Ovary (tissue), 9 donors: ENCODE data around the gene FEM1C. TPM values are rescaled to one million over a fixed set of nuclear protein-coding genes. Genes with fewer than 3 reads are reported as not detected.

Experiments
- DNase-seq, 5 donors: peaks; one replicate each; pipeline ENCODE4 v3.0.0-alpha.2; 2019 to 2020
- H3K27ac ChIP-seq, 2 donors: fragments of 200-600 bp; one replicate each; pipeline versions ENCODE4 v1.5.1 to v1.8.0; 2019 to 2022
- H3K27me3 ChIP-seq: fragments of 200-600 bp; one replicate; pipeline ENCODE4 v1.8.0; 2022
- H3K36me3 ChIP-seq: fragments of 200-600 bp; sonication (generic); one replicate; pipeline ENCODE4 v1.5.1; 2019
- H3K4me1 ChIP-seq: one replicate; pipeline ENCODE4 v1.8.1; 2013; ENCODE audit warnings: mild to moderate bottlenecking, moderate library complexity; ENCODE audit not compliant: insufficient read depth
- H3K4me3 ChIP-seq: fragments of 200-600 bp; sonication (generic); one replicate; pipeline ENCODE4 v1.5.1; 2017
- H3K9me3 ChIP-seq, 2 donors: fragments of 200-600 bp in 1 of 2; sonication (generic) in 1 of 2; one replicate each; pipeline versions ENCODE4 v1.5.1 to v1.8.1; 2013 to 2019; ENCODE audit warnings: mild to moderate bottlenecking in 1 of 2, moderate library complexity in 1 of 2
- EP300 ChIP-seq: sonication (generic); formaldehyde crosslinking; IDR thresholded peaks from one replicate; pipeline ENCODE4 v1.6.1; 2017; ENCODE audit warnings: antibody characterized with exemption
- POLR2A ChIP-seq: fragments of 450-650 bp; IDR thresholded peaks from one replicate; pipeline ENCODE4 v1.6.1; 2017; ENCODE audit warnings: antibody characterized with exemption, mild to moderate bottlenecking, moderate library complexity
- WGBS, 3 donors: extraction: QIAGEN DNeasy Blood & Tissue Kit in 1 of 3; methylation state at CpG; one replicate each; pipeline versions ENCODE4 v1.1.5 to v1.1.7; 2013 to 2017; 5-methylcytosine and 5-hydroxymethylcytosine counted together
- intact Hi-C, 4 donors: fragments of 100-400 bp; cut with DNase I; formaldehyde crosslinking; loops; one replicate each; pipeline versions ENCODE4 v1.11.0 to v1.15.1; 2022 to 2023
- polyA plus RNA-seq, 2 donors: library from polyadenylated mRNA; stranded (reverse); fragments of 200-250 nt in 1 of 2; fragments of 350-450 nt in 1 of 2; fragmentation: Illumina TruSeq in 1 of 2; extraction: RNeasy Lipid Tissue Mini Kit (QIAGEN cat#74804) in 1 of 2; gene quantifications; one replicate each; pipeline ENCODE4 v1.2.3, GENCODE V29; 2013 to 2014
- total RNA-seq, 7 donors: library from RNA; depleted of rRNA in 2 of 7; stranded (reverse); fragments of >200 nt in 2 of 7; fragmentation: NEBNext Ultra II Directional in 3 of 7; extraction: Animal tissue kit (Norgen Biotek cat#: 25700) in 3 of 7; gene quantifications; one replicate each; pipeline versions ENCODE4 v1.1.0 to v1.2.4, GENCODE V29; 2016 to 2023
- TF ChIP-seq, protein P1 (sequence below), 3 donors: fragments of 450-650 bp in 2 of 3; fragments of 200-600 bp in 1 of 3; IDR thresholded peaks; one replicate each; pipeline versions ENCODE4 v1.5.1 to v1.8.0; 2016 to 2022; ENCODE audit warnings: antibody characterized with exemption in 3 of 3, mild to moderate bottlenecking in 1 of 3
- donor health status: DM: no; HTN: no; CAD: no; lungs with moderate emphysema.
- donor health status: DM: no; HTN: no; CAD: no.
- donor health status: Bipolar disorder and iron deficiency.
- donor health status: DM: yes; HTN: yes; CAD: no.
- donor health status: DM: no; HTN: no; CAD: no.
- donor health status: DM: yes; HTN: yes; CAD: no.

Gene FEM1C
- total and polyA plus RNA-seq, 9 donors: 6.5 to 16.6 (median 14.5) TPM

DNA sequence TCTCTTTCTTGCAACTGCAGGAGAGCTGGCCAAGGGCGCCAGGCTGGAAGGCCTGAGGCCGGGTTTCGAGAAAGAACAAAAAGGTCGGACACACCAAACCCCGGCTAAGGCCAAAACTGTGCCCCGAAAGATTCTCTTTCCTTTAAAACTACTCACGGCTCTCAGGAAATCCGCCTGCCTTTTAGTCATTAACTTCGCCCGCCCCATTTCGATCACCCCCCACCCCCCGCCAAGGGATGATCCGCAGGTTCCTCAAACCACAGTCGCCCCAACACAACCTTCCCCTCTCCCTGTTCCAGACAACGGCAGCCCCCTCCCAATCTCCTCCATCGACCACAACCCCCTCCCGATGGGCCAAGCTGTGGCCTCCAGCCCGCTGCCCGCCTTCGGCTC is 536 bp downstream of the FEM1C start:
- H3K27me3 ChIP-seq: no peaks in the 10 kb centered on the region
- no peaks in the 10 kb centered on the region for H3K36me3 ChIP-seq
- TF ChIP-seq EP300 (no peak), POLR2A (no peak)
- TF ChIP-seq, protein P1, sequence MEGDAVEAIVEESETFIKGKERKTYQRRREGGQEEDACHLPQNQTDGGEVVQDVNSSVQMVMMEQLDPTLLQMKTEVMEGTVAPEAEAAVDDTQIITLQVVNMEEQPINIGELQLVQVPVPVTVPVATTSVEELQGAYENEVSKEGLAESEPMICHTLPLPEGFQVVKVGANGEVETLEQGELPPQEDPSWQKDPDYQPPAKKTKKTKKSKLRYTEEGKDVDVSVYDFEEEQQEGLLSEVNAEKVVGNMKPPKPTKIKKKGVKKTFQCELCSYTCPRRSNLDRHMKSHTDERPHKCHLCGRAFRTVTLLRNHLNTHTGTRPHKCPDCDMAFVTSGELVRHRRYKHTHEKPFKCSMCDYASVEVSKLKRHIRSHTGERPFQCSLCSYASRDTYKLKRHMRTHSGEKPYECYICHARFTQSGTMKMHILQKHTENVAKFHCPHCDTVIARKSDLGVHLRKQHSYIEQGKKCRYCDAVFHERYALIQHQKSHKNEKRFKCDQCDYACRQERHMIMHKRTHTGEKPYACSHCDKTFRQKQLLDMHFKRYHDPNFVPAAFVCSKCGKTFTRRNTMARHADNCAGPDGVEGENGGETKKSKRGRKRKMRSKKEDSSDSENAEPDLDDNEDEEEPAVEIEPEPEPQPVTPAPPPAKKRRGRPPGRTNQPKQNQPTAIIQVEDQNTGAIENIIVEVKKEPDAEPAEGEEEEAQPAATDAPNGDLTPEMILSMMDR (IDR thresholded peaks at IDR 0.05): no peak
- peak in 2 of 5 donors; percentile 39 to 64 for DNase-seq
- 0 to 1% (median 0%) methylated on average over 20 of the region's 20 CpGs for WGBS, 3 donors
- peak overlapping the region; percentile 73 to 100 for H3K27ac ChIP-seq
- H3K4me3 ChIP-seq: peak overlapping the region; percentile 90
- H3K9me3 ChIP-seq: no peaks in the 10 kb centered on the region
- intact Hi-C loops: no loop called here
- H3K4me1 ChIP-seq: peaks cover 6% of the 10 kb centered on the region

- H3K27me3 ChIP-seq: no peaks in the 10 kb centered on the region
- H3K9me3 ChIP-seq: no peaks in the 10 kb centered on the region
- peak overlapping the region; percentile 90 for H3K4me3 ChIP-seq
- DNase-seq: peak in 1 of 5 donors; percentile 46
- intact Hi-C loops: no loop called here
- H3K36me3 ChIP-seq: no peaks in the 10 kb centered on the region
- H3K27ac ChIP-seq: peak overlapping the region; percentile 73 to 100
- TF ChIP-seq, protein P1 (IDR thresholded peaks at IDR 0.05): no peak
- TF ChIP-seq POLR2A (no peak), EP300 (no peak)
- 1 to 3% (median 1%) methylated on average over 15 of the region's 15 CpGs for WGBS, 3 donors
- H3K4me1 ChIP-seq: peaks cover 6% of the 10 kb centered on the region
Observed at GRCh38 chr5:115543365-115544042, 1.1 kb downstream of the FEM1C start.

DNA sequence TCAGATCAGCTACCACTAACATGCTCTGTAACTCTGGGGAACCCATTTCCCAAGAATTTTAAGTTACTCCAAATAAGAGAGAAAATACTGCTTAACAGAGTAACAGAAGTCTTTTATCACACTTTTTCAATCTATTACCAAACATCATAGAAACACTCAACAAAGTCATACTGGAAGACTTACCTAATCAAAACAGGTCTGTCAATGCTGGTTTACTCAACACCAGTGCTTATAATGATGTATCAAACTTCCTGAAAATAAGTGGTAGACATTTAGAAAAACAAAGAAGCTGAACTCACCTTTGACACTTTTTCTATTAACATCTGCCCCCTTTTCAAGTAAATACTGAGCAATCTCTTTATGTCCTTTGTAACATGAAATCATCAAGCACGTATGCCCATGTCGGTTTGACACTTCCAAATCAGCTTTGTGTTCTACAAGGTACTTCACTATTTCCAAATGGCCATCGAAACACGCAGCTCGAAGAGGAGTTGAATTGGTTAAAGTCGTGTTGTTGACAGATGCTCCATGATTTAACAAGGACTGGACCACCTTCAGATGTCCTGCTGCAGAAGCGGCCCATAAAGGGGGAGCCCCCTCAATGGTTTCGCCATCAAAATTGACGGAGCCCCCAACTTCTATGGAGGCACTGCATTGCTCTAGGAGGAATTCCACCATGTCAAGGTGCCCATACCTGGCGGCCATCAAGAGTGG is 1.8 kb downstream of the FEM1C start:
- WGBS, 3 donors: 31 to 44% (median 41%) methylated on average over 10 of the region's 10 CpGs
- peaks cover 6% of the 10 kb centered on the region for H3K4me1 ChIP-seq
- no peaks in the 10 kb centered on the region for H3K9me3 ChIP-seq
- intact Hi-C loops: no loop called here
- H3K27ac ChIP-seq: peak overlapping the region; percentile 73 to 100
- no peaks in the 10 kb centered on the region for H3K36me3 ChIP-seq
- no peaks in the 10 kb centered on the region for H3K27me3 ChIP-seq
- H3K4me3 ChIP-seq: peak overlapping the region; percentile 90
- DNase-seq: peak in 2 of 5 donors; percentile 15 to 22
- TF ChIP-seq, protein P1 (IDR thresholded peaks at IDR 0.05): no peak
- TF ChIP-seq EP300: no peak
- TF ChIP-seq POLR2A: no peak

DNA sequence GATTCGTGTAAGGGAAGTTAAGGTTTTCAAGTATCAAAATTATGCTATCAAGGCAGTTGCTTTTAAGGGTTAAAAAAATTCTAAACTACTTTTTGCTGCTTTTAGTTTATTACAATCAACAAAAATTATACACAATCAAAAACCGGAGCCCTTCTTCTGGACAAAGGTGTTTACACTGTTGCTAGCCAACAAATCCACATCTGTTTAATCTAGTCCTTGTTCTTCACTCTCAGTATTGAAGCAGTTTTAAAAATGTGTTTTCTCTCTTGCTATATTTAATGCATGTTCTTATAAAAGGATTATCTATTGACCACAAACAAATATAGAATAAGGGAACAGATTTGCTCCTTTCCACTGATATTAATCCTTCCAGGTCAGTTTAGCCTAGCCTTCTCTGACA is 2.5 kb downstream of the FEM1C start:
- H3K4me1 ChIP-seq: peaks cover 8% of the 10 kb centered on the region
- WGBS, 3 donors: 4 to 6% (median 6%) methylated on average over 2 of the region's 2 CpGs
- no peaks in the 10 kb centered on the region for H3K36me3 ChIP-seq
- intact Hi-C loops: no loop called here
- TF ChIP-seq, protein P1 (IDR thresholded peaks at IDR 0.05): no peak
- TF ChIP-seq POLR2A (no peak), EP300 (no peak)
- no peaks in the 10 kb centered on the region for H3K27me3 ChIP-seq
- H3K27ac ChIP-seq: no peak overlapping the region
- no peaks in the 10 kb centered on the region for H3K9me3 ChIP-seq
- no peak for DNase-seq
- peak overlapping the region; percentile 90 for H3K4me3 ChIP-seq
